Karpas-422 (cell line): ENCODE measurements around the gene CARHSP1. TPM values are rescaled to one million over a fixed set of nuclear protein-coding genes. Genes with fewer than 3 reads are reported as not detected.
A peak's percentile ranks its signal among the peaks of the same experiment; 100 is the strongest.

Experiments used
- DNase-seq: peaks from one replicate; pipeline ENCODE4 v3.0.0-alpha.2; 2015
- H2AFZ ChIP-seq: fragments of 200-600 bp; sonication (generic); 2 replicates; pipeline ENCODE4 v1.6.1; 2014; ENCODE audit warnings: antibody characterized with exemption, low read length, mixed read lengths
- H3K27ac ChIP-seq: fragments of 200-600 bp; sonication (generic); 2 replicates; pipeline ENCODE4 v1.5.1; 2014; ENCODE audit warnings: mild to moderate bottlenecking, low read length, moderate library complexity
- H3K27me3 ChIP-seq: fragments of 200-600 bp; sonication (generic); 2 replicates; pipeline ENCODE4 v1.6.1; 2014; ENCODE audit warnings: low read length, mixed read lengths
- H3K36me3 ChIP-seq: fragments of 200-600 bp; sonication (generic); 2 replicates; pipeline ENCODE4 v1.6.1; 2014; ENCODE audit warnings: low read length, mixed read lengths; ENCODE audit not compliant: insufficient read depth
- H3K4me1 ChIP-seq: fragments of 200-600 bp; sonication (generic); 2 replicates; pipeline ENCODE4 v1.6.1; 2014; ENCODE audit warnings: mild to moderate bottlenecking, low read length, mixed read lengths
- H3K4me2 ChIP-seq: fragments of 200-600 bp; sonication (generic); 2 replicates; pipeline ENCODE4 v1.6.1; 2014; ENCODE audit warnings: low read length, low read depth, mild to moderate bottlenecking; ENCODE audit not compliant: poor library complexity, severe bottlenecking
- H3K4me3 ChIP-seq: fragments of 200-600 bp; sonication (generic); 2 replicates; pipeline ENCODE4 v1.5.1; 2014; ENCODE audit warnings: mild to moderate bottlenecking, antibody characterized with exemption, low read length, mixed read lengths
- H3K79me2 ChIP-seq: fragments of 200-600 bp; sonication (generic); 2 replicates; pipeline ENCODE4 v1.6.1; 2014; ENCODE audit warnings: mild to moderate bottlenecking, low read length, mixed read lengths
- H3K9ac ChIP-seq: fragments of 200-600 bp; sonication (generic); 2 replicates; pipeline ENCODE4 v1.6.0; 2014; ENCODE audit warnings: low read length
- H3K9me2 ChIP-seq: fragments of 200-600 bp; sonication (generic), shearing (Covaris generic); replicated peaks from 2 replicates; pipeline ENCODE4 v1.6.0; 2014; ENCODE audit warnings: mild to moderate bottlenecking, low read length, moderate library complexity; ENCODE audit not compliant: insufficient read depth
- H3K9me3 ChIP-seq: fragments of 300-700, 200-600 bp; sonication (generic); 2 replicates; pipeline ENCODE4 v1.6.1; 2014; ENCODE audit warnings: low read length, mixed read lengths
- H4K20me1 ChIP-seq: fragments of 200-600 bp; sonication (generic); 2 replicates; pipeline ENCODE4 v1.6.1; 2014; ENCODE audit warnings: mild to moderate bottlenecking, antibody characterized with exemption, low read length, low read depth; ENCODE audit not compliant: insufficient read depth
- total RNA-seq: library from RNA; depleted of rRNA; stranded (reverse); fragments of >200 nt; shearing (Covaris generic); gene quantifications from 2 replicates; pipeline ENCODE4 v1.2.3, GENCODE V29; 2014; ENCODE audit warnings: low replicate concordance

The CARHSP1 gene
- total RNA-seq, 1 experiment from 2014 or later = 48.3 TPM

DNA sequence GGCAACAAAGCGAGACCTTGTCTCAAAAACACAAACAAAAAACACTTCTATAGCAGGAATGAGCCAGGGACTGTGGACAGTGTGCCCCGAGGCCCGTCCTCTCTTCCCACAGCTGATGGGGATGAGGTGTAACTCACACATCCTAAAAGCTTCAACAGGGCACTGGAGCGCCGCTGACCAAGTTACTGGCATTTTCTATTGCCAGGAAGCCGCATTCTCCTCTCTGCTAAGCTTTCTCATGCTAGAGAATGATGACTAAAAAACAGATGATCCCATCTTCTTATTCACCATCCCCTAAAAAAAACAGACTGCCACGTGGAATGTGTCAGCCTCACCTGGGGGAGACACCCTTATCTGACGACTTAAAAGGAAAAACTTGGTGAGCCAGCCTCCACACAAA is 16.3 kb downstream of the CARHSP1 start:
- DNase-seq = no peak
- H3K27me3 ChIP-seq = no peaks in the 10 kb centered on the region
- H4K20me1 ChIP-seq = 0 out of 2 replicates have a peak, but pooled peaks cover 7% of the 10 kb centered on the region
- H3K9ac ChIP-seq = no peak overlapping the region
- no peak overlapping the region for H3K4me3 ChIP-seq
- peaks cover 10% of the 10 kb centered on the region for H3K36me3 ChIP-seq
- no peaks in the 10 kb centered on the region for H3K4me1 ChIP-seq
- H3K27ac ChIP-seq = no peak overlapping the region
- H3K9me3 ChIP-seq = no peaks in the 10 kb centered on the region
- no peak overlapping the region for H2AFZ ChIP-seq
- H3K4me2 ChIP-seq = no peak overlapping the region
- no peaks in the 10 kb centered on the region for H3K79me2 ChIP-seq
- H3K9me2 ChIP-seq = no peaks in the 10 kb centered on the region

GRCh38 chr16:8851761-8852403 is 16.9 kb downstream of the CARHSP1 start:
- no peaks in the 10 kb centered on the region for H3K9me2 ChIP-seq
- H3K27me3 ChIP-seq = no peaks in the 10 kb centered on the region
- no peak overlapping the region for H3K27ac ChIP-seq
- peaks cover 13% of the 10 kb centered on the region for H3K36me3 ChIP-seq
- no peak overlapping the region for H3K4me2 ChIP-seq
- no peak overlapping the region for H3K9ac ChIP-seq
- no peak overlapping the region for H2AFZ ChIP-seq
- H4K20me1 ChIP-seq = 0 out of 2 replicates have a peak, but pooled peaks cover 8% of the 10 kb centered on the region
- H3K4me3 ChIP-seq = no peak overlapping the region
- H3K4me1 ChIP-seq = no peaks in the 10 kb centered on the region
- H3K79me2 ChIP-seq = no peaks in the 10 kb centered on the region
- DNase-seq = no peak
- no peaks in the 10 kb centered on the region for H3K9me3 ChIP-seq

DNA sequence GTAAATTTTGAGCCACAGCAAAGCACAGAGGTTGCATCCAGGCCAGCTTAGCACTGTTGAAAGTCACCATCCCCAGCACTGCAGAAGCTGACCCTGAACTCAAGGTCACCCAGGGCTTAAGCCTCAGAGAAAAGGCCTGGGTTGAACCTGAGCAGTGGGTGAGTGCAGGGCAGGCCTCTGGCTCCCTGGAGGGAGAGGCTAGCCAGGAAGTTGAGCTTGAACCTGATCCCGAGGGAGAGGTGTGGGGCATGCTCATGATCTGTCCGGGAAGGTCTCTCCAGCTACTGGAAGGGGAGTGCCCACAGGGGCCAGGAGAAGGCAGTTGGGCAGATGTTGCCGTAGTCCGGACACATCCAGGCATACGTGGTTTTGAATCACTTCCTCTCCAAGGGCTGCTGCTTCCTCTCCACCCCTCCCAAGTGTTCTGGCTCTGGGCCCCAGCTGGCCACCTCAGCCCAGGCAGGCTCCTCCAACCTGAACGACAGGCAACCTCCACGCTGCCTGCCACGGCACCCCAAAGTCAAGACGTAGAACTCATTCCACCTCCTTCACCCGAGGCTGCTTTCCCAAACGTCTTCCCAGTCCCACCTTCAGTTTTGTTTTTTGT is 18.4 kb downstream of the CARHSP1 start:
- H3K9me3 ChIP-seq = no peaks in the 10 kb centered on the region
- H3K36me3 ChIP-seq = peaks cover 13% of the 10 kb centered on the region
- peaks cover 12% of the 10 kb centered on the region; the same call in 1 of the 2 replicates for H4K20me1 ChIP-seq
- H3K27me3 ChIP-seq = no peaks in the 10 kb centered on the region
- H3K4me2 ChIP-seq = no peak overlapping the region
- no peaks in the 10 kb centered on the region for H3K4me1 ChIP-seq
- no peak overlapping the region for H3K9ac ChIP-seq
- H3K79me2 ChIP-seq = peaks cover 11% of the 10 kb centered on the region
- H2AFZ ChIP-seq = no peak overlapping the region
- no peak overlapping the region for H3K27ac ChIP-seq
- DNase-seq = peak; percentile 40
- no peak overlapping the region for H3K4me3 ChIP-seq
- H3K9me2 ChIP-seq = no peaks in the 10 kb centered on the region

GRCh38 chr16:8849411-8850011 is 19.3 kb downstream of the CARHSP1 start:
- Histone ChIP-seq H3K9me3 (no peaks in the 10 kb centered on the region), H3K79me2 (peaks cover 14% of the 10 kb centered on the region), H2AFZ (no peak overlapping the region), H3K9ac (no peak overlapping the region), H3K36me3 (peaks cover 13% of the 10 kb centered on the region), H3K4me1 (no peaks in the 10 kb centered on the region), H4K20me1 (peaks cover 12% of the 10 kb centered on the region; the same call in 1 of the 2 replicates), H3K4me3 (no peak overlapping the region), H3K9me2 (no peaks in the 10 kb centered on the region), H3K4me2 (no peak overlapping the region), H3K27ac (no peak overlapping the region), H3K27me3 (no peaks in the 10 kb centered on the region)
- no peak for DNase-seq

DNA sequence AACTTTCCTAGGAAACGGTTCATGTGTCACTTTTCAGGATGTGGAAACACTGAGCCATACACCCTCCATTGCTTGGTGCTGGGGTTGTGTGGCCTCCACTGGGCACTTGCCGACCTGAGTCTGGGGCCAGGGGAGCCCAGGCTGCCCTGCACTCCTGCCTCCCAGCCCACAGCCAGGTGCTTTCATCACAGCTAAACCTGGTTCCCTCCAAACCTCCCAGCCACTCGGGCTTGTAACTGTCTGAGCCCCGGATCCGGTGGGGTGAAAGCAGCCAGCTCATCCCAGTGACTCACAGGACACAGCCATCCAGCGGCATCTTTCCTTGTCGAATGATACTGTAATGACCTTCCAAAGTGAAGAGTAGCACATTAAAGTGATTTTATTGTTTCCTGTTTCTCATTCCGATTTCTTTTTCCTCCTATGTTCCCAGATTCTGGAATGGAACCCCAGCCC is 19.8 kb downstream of the CARHSP1 start:
- Histone ChIP-seq H4K20me1 (peaks cover 12% of the 10 kb centered on the region; the same call in 1 of the 2 replicates), H3K27me3 (no peaks in the 10 kb centered on the region), H3K9me3 (no peaks in the 10 kb centered on the region), H3K4me3 (no peak overlapping the region), H3K4me1 (no peaks in the 10 kb centered on the region), H3K9me2 (no peaks in the 10 kb centered on the region), H3K9ac (no peak overlapping the region), H3K36me3 (peaks cover 13% of the 10 kb centered on the region), H3K27ac (no peak overlapping the region), H3K4me2 (no peak overlapping the region), H3K79me2 (peaks cover 14% of the 10 kb centered on the region), H2AFZ (no peak overlapping the region)
- DNase-seq = no peak

GRCh38 chr16:8848231-8848938 is 20.4 kb downstream of the CARHSP1 start:
- peaks cover 14% of the 10 kb centered on the region for H3K79me2 ChIP-seq
- no peak overlapping the region for H3K27ac ChIP-seq
- H3K27me3 ChIP-seq = no peaks in the 10 kb centered on the region
- no peaks in the 10 kb centered on the region for H3K4me1 ChIP-seq
- DNase-seq = no peak
- H3K4me3 ChIP-seq = no peak overlapping the region
- H2AFZ ChIP-seq = no peak overlapping the region
- H4K20me1 ChIP-seq = peaks cover 12% of the 10 kb centered on the region; the same call in 1 of the 2 replicates
- no peak overlapping the region for H3K4me2 ChIP-seq
- no peak overlapping the region for H3K9ac ChIP-seq
- H3K9me3 ChIP-seq = no peaks in the 10 kb centered on the region
- H3K36me3 ChIP-seq = peaks cover 13% of the 10 kb centered on the region
- H3K9me2 ChIP-seq = no peaks in the 10 kb centered on the region

DNA sequence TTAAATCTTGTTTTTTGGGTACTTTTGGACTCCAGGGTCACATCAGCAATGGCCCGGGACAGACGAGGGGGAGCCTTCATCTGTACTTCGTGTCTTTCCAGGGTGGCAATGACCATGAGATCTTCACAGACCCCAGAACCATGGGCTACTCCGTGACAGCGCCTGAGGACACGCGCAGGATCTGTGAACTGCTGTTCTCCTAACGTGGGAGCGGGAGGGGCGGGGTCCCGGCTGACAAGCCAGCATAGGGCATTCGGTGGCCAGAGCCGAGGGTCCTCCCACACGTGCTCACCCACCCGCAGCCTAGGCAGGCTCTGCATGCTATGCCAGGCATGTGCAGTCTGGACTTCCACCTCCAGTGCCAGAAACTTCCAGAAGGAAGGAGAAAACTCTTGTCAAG is 21.2 kb downstream of the CARHSP1 start:
- no peaks in the 10 kb centered on the region for H3K4me1 ChIP-seq
- H3K9ac ChIP-seq = no peak overlapping the region
- H3K4me3 ChIP-seq = no peak overlapping the region
- no peaks in the 10 kb centered on the region for H3K27me3 ChIP-seq
- no peak overlapping the region for H3K4me2 ChIP-seq
- DNase-seq = no peak
- peaks cover 13% of the 10 kb centered on the region for H3K36me3 ChIP-seq
- H3K9me2 ChIP-seq = no peaks in the 10 kb centered on the region
- H4K20me1 ChIP-seq = peaks cover 12% of the 10 kb centered on the region; the same call in 1 of the 2 replicates
- no peak overlapping the region for H2AFZ ChIP-seq
- H3K27ac ChIP-seq = no peak overlapping the region
- H3K79me2 ChIP-seq = peaks cover 14% of the 10 kb centered on the region
- no peaks in the 10 kb centered on the region for H3K9me3 ChIP-seq

- Histone ChIP-seq H4K20me1 (peaks cover 12% of the 10 kb centered on the region; the same call in 1 of the 2 replicates), H3K4me3 (no peak overlapping the region), H3K27ac (no peak overlapping the region), H3K9ac (no peak overlapping the region), H3K9me3 (no peaks in the 10 kb centered on the region), H3K36me3 (peaks cover 13% of the 10 kb centered on the region), H3K27me3 (no peaks in the 10 kb centered on the region), H3K4me2 (no peak overlapping the region), H3K4me1 (no peaks in the 10 kb centered on the region), H2AFZ (no peak overlapping the region), H3K9me2 (no peaks in the 10 kb centered on the region), H3K79me2 (peaks cover 14% of the 10 kb centered on the region)
- no peak for DNase-seq
Measured at GRCh38 chr16:8847145-8847544, 21.7 kb downstream of the CARHSP1 start.
